ENCODE data around the gene BTD. TPM values are rescaled to one million over a fixed set of nuclear protein-coding genes. Genes with fewer than 3 reads are reported as not detected.
"Not testable (repeated sequence)": the region's sequence is repeated elsewhere in the genome, so short reads cannot be mapped to it uniquely, and the experiment has no call there.

BTD gene
- total RNA-seq, 1 experiment from 2014 or later, result 7.2 TPM

GRCh38 chr3:15614958-15615357 is 13.4 kb downstream of the BTD start:
- BruUV-seq (replicated peaks), result no TSS peak
- H3K4me1 Mint-ChIP-seq (ENCODE audit: insufficient read depth, unreplicated experiment), result peaks cover 13% of the 10 kb centered on the region
- no peaks in the 10 kb centered on the region for H3K27me3 Mint-ChIP-seq (ENCODE audit: insufficient read depth, unreplicated experiment)
- ChIA-PET CTCF (interaction anchor here (2.2 kb wide), 1 partner anchor 16 kb away, joined by 6 read pairs; no protein-coding TSS in a partner anchor), POLR2A (no interaction called here)
- no peak for TF ChIP-seq CTCF (IDR thresholded peaks at IDR 0.05; ENCODE audit: unreplicated experiment)
- intact Hi-C loops (cut with micrococcal nuclease), result loop anchor here (5.0 kb wide), 1 partner anchor 182 kb away; the partner anchor contains the start of gene ANKRD28
- H3K36me3 Mint-ChIP-seq (ENCODE audit: insufficient read depth, unreplicated experiment), result peaks cover 5% of the 10 kb centered on the region
- no peaks in the 10 kb centered on the region for H3K9me3 Mint-ChIP-seq (ENCODE audit: unreplicated experiment)
- H3K4me3 Mint-ChIP-seq (ENCODE audit: unreplicated experiment), result no peak overlapping the region
- no peak for DNase-seq (ENCODE audit: unreplicated experiment)
- H3K27ac Mint-ChIP-seq (ENCODE audit: low read depth, unreplicated experiment), result no peak overlapping the region

GRCh38 chr3:15616053-15616452 is 14.5 kb downstream of the BTD start:
- CTCF ChIA-PET, result interaction anchor here (0.7 kb wide), 1 partner anchor 671 kb away, joined by 3 read pairs; no protein-coding TSS in a partner anchor
- Mint-ChIP-seq H3K4me3 (ENCODE audit: unreplicated experiment) (no peak overlapping the region), H3K36me3 (ENCODE audit: insufficient read depth, unreplicated experiment) (peaks cover 5% of the 10 kb centered on the region), H3K27ac (ENCODE audit: low read depth, unreplicated experiment) (peak overlapping the region; percentile 54), H3K9me3 (ENCODE audit: unreplicated experiment) (no peaks in the 10 kb centered on the region), H3K27me3 (ENCODE audit: insufficient read depth, unreplicated experiment) (no peaks in the 10 kb centered on the region), H3K4me1 (ENCODE audit: insufficient read depth, unreplicated experiment) (peaks cover 6% of the 10 kb centered on the region)
- DNase-seq (ENCODE audit: unreplicated experiment), result peak; percentile 55
- intact Hi-C loops (cut with micrococcal nuclease), result no loop called here
- BruUV-seq (replicated peaks), result no TSS peak
- TF ChIP-seq CTCF (IDR thresholded peaks at IDR 0.05; ENCODE audit: unreplicated experiment), result no peak
- POLR2A ChIA-PET, result interaction anchor here (1.8 kb wide), 1 partner anchor 11 kb away, joined by 6 read pairs; no protein-coding TSS in a partner anchor

- H3K4me3 Mint-ChIP-seq (ENCODE audit: unreplicated experiment); POLR2A ChIA-PET; intact Hi-C loops (cut with micrococcal nuclease); DNase-seq (ENCODE audit: unreplicated experiment); H3K27me3 Mint-ChIP-seq (ENCODE audit: insufficient read depth, unreplicated experiment); H3K4me1 Mint-ChIP-seq (ENCODE audit: insufficient read depth, unreplicated experiment); H3K27ac Mint-ChIP-seq (ENCODE audit: low read depth, unreplicated experiment); BruUV-seq (replicated peaks); H3K36me3 Mint-ChIP-seq (ENCODE audit: insufficient read depth, unreplicated experiment): not testable (repeated sequence)
- CTCF ChIA-PET, result interaction anchor here (0.8 kb wide), 1 partner anchor 11 kb away, joined by 7 read pairs; no protein-coding TSS in a partner anchor
- peaks cover 20% of the 10 kb centered on the region for H3K9me3 Mint-ChIP-seq (ENCODE audit: unreplicated experiment)
Measured at GRCh38 chr3:15619659-15620464, 18.3 kb downstream of the BTD start.

- peaks cover 5% of the 10 kb centered on the region for H3K4me1 Mint-ChIP-seq (ENCODE audit: insufficient read depth, unreplicated experiment)
- BruUV-seq (replicated peaks), result no TSS peak
- peaks cover 5% of the 10 kb centered on the region for H3K36me3 Mint-ChIP-seq (ENCODE audit: insufficient read depth, unreplicated experiment)
- no peak for TF ChIP-seq CTCF (IDR thresholded peaks at IDR 0.05; ENCODE audit: unreplicated experiment)
- POLR2A ChIA-PET, result interaction anchor here (0.7 kb wide), 1 partner anchor 16 kb away, joined by 3 read pairs; no protein-coding TSS in a partner anchor
- peaks cover 20% of the 10 kb centered on the region for H3K9me3 Mint-ChIP-seq (ENCODE audit: unreplicated experiment)
- no peak for DNase-seq (ENCODE audit: unreplicated experiment)
- CTCF ChIA-PET, result interaction anchor here (0.7 kb wide), 2 partner anchors 178 to 751 kb away, joined by 4 to 5 read pairs; no protein-coding TSS in a partner anchor
- no peaks in the 10 kb centered on the region for H3K27me3 Mint-ChIP-seq (ENCODE audit: insufficient read depth, unreplicated experiment)
- H3K4me3 Mint-ChIP-seq (ENCODE audit: unreplicated experiment), result no peak overlapping the region
- no peak overlapping the region for H3K27ac Mint-ChIP-seq (ENCODE audit: low read depth, unreplicated experiment)
- intact Hi-C loops (cut with micrococcal nuclease), result no loop called here
Measured at GRCh38 chr3:15623535-15624440, 22.2 kb downstream of the BTD start.

Data from MCF 10A (cell line).